Prostate gland (tissue), 2 donors: Measurements from ENCODE around the gene NFATC2IP. TPM values are rescaled to one million over a fixed set of nuclear protein-coding genes. Genes with fewer than 3 reads are reported as not detected.
"Not testable (repeated sequence)": the region's sequence is repeated elsewhere in the genome, so short reads cannot be mapped to it uniquely, and the experiment has no call there.

Experiments
- DNase-seq: peaks from one replicate; pipeline ENCODE4 v3.0.0-alpha.2; 2019; ENCODE audit warnings: low spot score
- H3K27ac ChIP-seq, 2 donors: fragments of 200-600 bp; sonication (generic); 2 replicates each; pipeline ENCODE4 v1.5.1; 2017 to 2019
- H3K27me3 ChIP-seq: fragments of 200-600 bp; sonication (generic); replicated peaks from 2 replicates; pipeline ENCODE4 v1.5.1; 2019; ENCODE audit not compliant: insufficient read depth
- H3K36me3 ChIP-seq, 2 donors: fragments of 200-600 bp; sonication (generic); 1 replicate in 1 of 2; 2 replicates in 1 of 2; pipeline versions ENCODE4 v1.5.1 to v1.8.1; 2017 to 2019
- H3K4me1 ChIP-seq: fragments of 200-600 bp; sonication (generic); replicated peaks from 2 replicates; pipeline ENCODE4 v1.5.1; 2019
- H3K4me3 ChIP-seq, 2 donors: fragments of 200-600 bp; sonication (generic); 2 replicates each; pipeline ENCODE4 v1.5.1; 2017 to 2019
- H3K9me3 ChIP-seq: fragments of 200-600 bp; sonication (generic); 2 replicates; pipeline ENCODE4 v1.5.1; 2017
- CTCF ChIP-seq, 4 experiments: fragments of 200-600 bp in 2 of 4; fragments of 450-650 bp in 2 of 4; sonication (generic) in 2 of 4; IDR thresholded peaks; 1 replicate in 3 of 4; 2 replicates in 1 of 4; pipeline ENCODE4 v1.5.1; 2016 to 2019; ENCODE audit warnings: antibody characterized with exemption in 4 of 4, mild to moderate bottlenecking in 2 of 4, moderate library complexity in 2 of 4
- POLR2A ChIP-seq: fragments of 450-650 bp; IDR thresholded peaks from one replicate; pipeline ENCODE4 v1.6.1; 2016; ENCODE audit warnings: antibody characterized with exemption, mild to moderate bottlenecking
- POLR2AphosphoS5 ChIP-seq: sonication (generic); formaldehyde crosslinking; IDR thresholded peaks from one replicate; pipeline ENCODE4 v1.6.1; 2017; ENCODE audit warnings: antibody characterized with exemption
- WGBS: methylation state at CpG from one replicate; pipeline ENCODE4 v1.1.5; 2018; 5-methylcytosine and 5-hydroxymethylcytosine counted together
- intact Hi-C: fragments of 100-400 bp; cut with DNase I; formaldehyde crosslinking; loops from one replicate; pipeline ENCODE4 v1.14.2; 2022
- total RNA-seq, 2 donors: library from RNA; depleted of rRNA; stranded (reverse); fragments of >200 nt; gene quantifications; one replicate each; pipeline ENCODE4 v1.1.0, GENCODE V29; 2016

The NFATC2IP gene
- total RNA-seq, 2 donors from 2014 or later = 18.8 to 47.3 TPM

GRCh38 chr16:28974437-28975157, 23.9 kb downstream of the NFATC2IP start, which contains the start of gene SPNS1:
Gene SPNS1, plus strand, starts transcription at chr16:28974778. Its CDS starts 374 bp downstream, at chr16:28975152.
- intact Hi-C loops = no loop called here
- WGBS = under 1% methylated on average over 57 of the region's 60 CpGs
- H3K27me3 ChIP-seq = no peaks in the 10 kb centered on the region
- TF ChIP-seq POLR2A = peak; percentile 47
- peak in 3 of 4 experiments; percentile 15 to 26 (median 19) for TF ChIP-seq CTCF (IDR thresholded peaks at IDR 0.05)
- TF ChIP-seq POLR2AphosphoS5 = peak; percentile 99
- H3K27ac ChIP-seq = peak within 1 kb of the TSS; percentile 63 to 69
- DNase-seq = peak; percentile 97
- no peaks in the 10 kb centered on the region for H3K9me3 ChIP-seq
- peaks cover 5% of the 10 kb centered on the region for H3K4me1 ChIP-seq
- H3K36me3 ChIP-seq = no peaks in the 10 kb centered on the region
- H3K4me3 ChIP-seq = peak within 1 kb of the TSS; percentile 75 to 77

GRCh38 chr16:28975158-28975599, 24.4 kb downstream of the NFATC2IP start:
- intact Hi-C loops = no loop called here
- Histone ChIP-seq H3K4me3 (peak overlapping the region; percentile 75 to 77), H3K9me3 (no peaks in the 10 kb centered on the region), H3K27me3 (no peaks in the 10 kb centered on the region), H3K27ac (peak overlapping the region; percentile 63 to 69), H3K4me1 (peaks cover 5% of the 10 kb centered on the region), H3K36me3 (no peaks in the 10 kb centered on the region)
- DNase-seq = no peak
- WGBS = 5% methylated on average over 30 of the region's 30 CpGs
- no peak for TF ChIP-seq POLR2A
- no peak for TF ChIP-seq CTCF (IDR thresholded peaks at IDR 0.05)
- no peak for TF ChIP-seq POLR2AphosphoS5

- H3K27ac ChIP-seq = no peak overlapping the region
- DNase-seq = no peak
- H3K9me3 ChIP-seq = no peaks in the 10 kb centered on the region
- WGBS = 76% methylated on average over 11 of the region's 11 CpGs
- no peaks in the 10 kb centered on the region for H3K27me3 ChIP-seq
- H3K4me1 ChIP-seq = peaks cover 5% of the 10 kb centered on the region
- TF ChIP-seq POLR2A (no peak), CTCF (IDR thresholded peaks at IDR 0.05) (peak in 3 of 4 experiments; percentile 13 to 40 (median 21))
- intact Hi-C loops = no loop called here
- no peak overlapping the region for H3K4me3 ChIP-seq
- no peaks in the 10 kb centered on the region for H3K36me3 ChIP-seq
Observed at GRCh38 chr16:28977703-28978662, 27.2 kb downstream of the NFATC2IP start.

- H3K4me1 ChIP-seq, H3K27me3 ChIP-seq, H3K9me3 ChIP-seq, DNase-seq, H3K36me3 ChIP-seq, H3K27ac ChIP-seq, H3K4me3 ChIP-seq, intact Hi-C loops: not testable (repeated sequence)
- 82% methylated on average over 7 of the region's 7 CpGs for WGBS
Observed at GRCh38 chr16:28980330-28980729, 29.6 kb downstream of the NFATC2IP start.

- H3K27me3 ChIP-seq = no peaks in the 10 kb centered on the region
- peaks cover 0 to 9% of the 10 kb centered on the region in 2 donors for H3K36me3 ChIP-seq
- H3K9me3 ChIP-seq = no peaks in the 10 kb centered on the region
- no peak for DNase-seq
- no peak overlapping the region for H3K4me3 ChIP-seq
- WGBS = 96% methylated on average over 7 of the region's 7 CpGs
- intact Hi-C loops = no loop called here
- H3K4me1 ChIP-seq = no peaks in the 10 kb centered on the region
- TF ChIP-seq POLR2AphosphoS5 = no peak
- H3K27ac ChIP-seq = no peak overlapping the region
Observed at GRCh38 chr16:28980929-28981328, 30.2 kb downstream of the NFATC2IP start.
